Measurements from ENCODE around the gene FRMPD1. TPM values are rescaled to one million over a fixed set of nuclear protein-coding genes. Genes with fewer than 3 reads are reported as not detected.

FRMPD1 gene
- polyA plus RNA-seq, 1 donor, result 0.61 TPM

Other genes with a start within 250 kb of the FRMPD1 start
- gene GRHPR, start 228.3 kb upstream of the FRMPD1 start, polyA plus RNA-seq, result 115 TPM
- 16.2 TPM for gene ZBTB5, start 185.5 kb upstream of the FRMPD1 start, polyA plus RNA-seq
- 17.4 TPM for gene POLR1E, start 165.0 kb upstream of the FRMPD1 start, polyA plus RNA-seq
- gene FBXO10, start 74.6 kb upstream of the FRMPD1 start, polyA plus RNA-seq, result 5.7 TPM
- gene TOMM5, start 58.4 kb upstream of the FRMPD1 start, polyA plus RNA-seq, result 135 TPM
- 25.0 TPM for gene TRMT10B, start 102.9 kb downstream of the FRMPD1 start, polyA plus RNA-seq
- gene EXOSC3, start 134.1 kb downstream of the FRMPD1 start, polyA plus RNA-seq, result 33.6 TPM
- 24.1 TPM for gene DCAF10, start 149.8 kb downstream of the FRMPD1 start, polyA plus RNA-seq

Data from large intestine (tissue), 1 donor.